ENCODE measurements around the gene DNAJC1.
"Not testable (repeated sequence)": the region's sequence is repeated elsewhere in the genome, so short reads cannot be mapped to it uniquely, and the experiment has no call there.

Gene DNAJC1

GRCh38 chr10:22003177-22003963, at the start of gene DNAJC1:
TSS of gene DNAJC1 (minus strand) at chr10:22003730. CDS start at chr10:22003434, 296 bp downstream.
- DNase-seq: peak; percentile 100

GRCh38 chr10:22053048-22053447, 49.5 kb upstream of the DNAJC1 start:
- peak; percentile 9 for DNase-seq

GRCh38 chr10:22049635-22050034, 46.1 kb upstream of the DNAJC1 start:
- no peak for DNase-seq

GRCh38 chr10:22047812-22048211, 44.3 kb upstream of the DNAJC1 start:
- DNase-seq: no peak

GRCh38 chr10:22043327-22043633, 39.8 kb upstream of the DNAJC1 start:
- no peak for DNase-seq

- no peak for DNase-seq
Observed at GRCh38 chr10:22042557-22043326, 39.2 kb upstream of the DNAJC1 start.

- no peak for DNase-seq
Observed at GRCh38 chr10:22034333-22034732, 30.8 kb upstream of the DNAJC1 start.

GRCh38 chr10:22032268-22032667, 28.7 kb upstream of the DNAJC1 start:
- not testable (repeated sequence) for DNase-seq

GRCh38 chr10:22030421-22030820, 26.9 kb upstream of the DNAJC1 start:
- DNase-seq: no peak

GRCh38 chr10:22029445-22030236, 26.1 kb upstream of the DNAJC1 start:
- DNase-seq: no peak

GRCh38 chr10:22027364-22028238, 24.1 kb upstream of the DNAJC1 start:
- no peak for DNase-seq

GRCh38 chr10:22026287-22026686, 22.8 kb upstream of the DNAJC1 start:
- no peak for DNase-seq

GRCh38 chr10:22023508-22023907, 20.0 kb upstream of the DNAJC1 start:
- DNase-seq: no peak

- DNase-seq: no peak
Observed at GRCh38 chr10:22022257-22023032, 18.9 kb upstream of the DNAJC1 start.

- not testable (repeated sequence) for DNase-seq
Observed at GRCh38 chr10:22021144-22021543, 17.6 kb upstream of the DNAJC1 start.

- no peak for DNase-seq
Observed at GRCh38 chr10:22017283-22018020, 13.9 kb upstream of the DNAJC1 start.

- no peak for DNase-seq
Observed at GRCh38 chr10:22016046-22016705, 12.6 kb upstream of the DNAJC1 start.

GRCh38 chr10:22010973-22011408, 7.5 kb upstream of the DNAJC1 start:
- DNase-seq: peak; percentile 59

- DNase-seq: no peak
Observed at GRCh38 chr10:22010539-22010938, 7.0 kb upstream of the DNAJC1 start.

- no peak for DNase-seq
Observed at GRCh38 chr10:22006379-22006884, 2.9 kb upstream of the DNAJC1 start.
